Peyer's patch (tissue), 4 donors: ENCODE data around the gene UBE2J2.

Experiments used
- POLR2A ChIP-seq, 2 donors: fragments of 450-650 bp; IDR thresholded peaks; one replicate each; pipeline ENCODE4 v1.5.1; 2017; ENCODE audit warnings: antibody characterized with exemption in 2 of 2, mild to moderate bottlenecking in 2 of 2, moderate library complexity in 2 of 2
- TF ChIP-seq, protein P1 (sequence below), 6 experiments: fragments of 450-650 bp in 4 of 6; fragments of 200-600 bp in 2 of 6; sonication (generic) in 1 of 6; IDR thresholded peaks; one replicate each; pipeline ENCODE4 v1.5.1; 2017 to 2019; ENCODE audit warnings: antibody characterized with exemption in 6 of 6, mild to moderate bottlenecking in 3 of 6, moderate library complexity in 1 of 6

DNA sequence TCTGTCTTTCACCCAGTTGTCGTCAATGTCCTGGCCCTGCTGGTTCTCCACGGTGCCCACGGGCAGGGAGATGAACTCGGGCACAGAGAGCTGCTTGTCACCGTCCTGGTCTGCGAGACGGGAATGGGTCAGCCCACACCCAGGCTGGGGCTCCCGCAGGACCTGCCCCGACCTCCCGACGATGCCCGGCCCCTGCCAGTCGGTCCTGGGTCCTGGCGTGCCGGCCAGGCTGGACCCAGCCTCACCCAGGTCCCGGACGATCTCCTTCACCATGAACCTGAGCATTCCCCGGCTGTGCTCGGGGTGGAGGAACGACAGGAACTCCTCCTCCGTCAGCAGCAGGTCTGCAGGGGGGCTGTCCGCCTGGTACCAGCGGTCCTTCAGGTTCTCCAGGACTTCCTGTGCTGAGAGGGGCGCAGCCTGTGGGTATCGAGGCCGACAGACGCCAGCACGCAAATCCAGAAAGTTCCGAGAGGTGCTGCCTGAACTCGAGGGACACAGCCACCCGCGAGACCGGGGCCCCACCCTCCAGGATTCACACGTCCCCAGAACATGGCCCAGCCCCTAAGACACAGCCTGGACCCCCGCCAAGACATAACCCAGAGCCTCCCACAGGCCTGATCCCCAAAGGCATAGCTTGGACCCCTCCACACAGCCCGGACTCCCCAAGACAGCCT is 55.0 kb downstream of the UBE2J2 start:
- no peak for TF ChIP-seq POLR2A (IDR thresholded peaks at IDR 0.05)
- TF ChIP-seq, protein P1, sequence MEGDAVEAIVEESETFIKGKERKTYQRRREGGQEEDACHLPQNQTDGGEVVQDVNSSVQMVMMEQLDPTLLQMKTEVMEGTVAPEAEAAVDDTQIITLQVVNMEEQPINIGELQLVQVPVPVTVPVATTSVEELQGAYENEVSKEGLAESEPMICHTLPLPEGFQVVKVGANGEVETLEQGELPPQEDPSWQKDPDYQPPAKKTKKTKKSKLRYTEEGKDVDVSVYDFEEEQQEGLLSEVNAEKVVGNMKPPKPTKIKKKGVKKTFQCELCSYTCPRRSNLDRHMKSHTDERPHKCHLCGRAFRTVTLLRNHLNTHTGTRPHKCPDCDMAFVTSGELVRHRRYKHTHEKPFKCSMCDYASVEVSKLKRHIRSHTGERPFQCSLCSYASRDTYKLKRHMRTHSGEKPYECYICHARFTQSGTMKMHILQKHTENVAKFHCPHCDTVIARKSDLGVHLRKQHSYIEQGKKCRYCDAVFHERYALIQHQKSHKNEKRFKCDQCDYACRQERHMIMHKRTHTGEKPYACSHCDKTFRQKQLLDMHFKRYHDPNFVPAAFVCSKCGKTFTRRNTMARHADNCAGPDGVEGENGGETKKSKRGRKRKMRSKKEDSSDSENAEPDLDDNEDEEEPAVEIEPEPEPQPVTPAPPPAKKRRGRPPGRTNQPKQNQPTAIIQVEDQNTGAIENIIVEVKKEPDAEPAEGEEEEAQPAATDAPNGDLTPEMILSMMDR (IDR thresholded peaks at IDR 0.05) = no peak
